HepG2 (cell line): ENCODE measurements around the gene ZDHHC14. TPM values are rescaled to one million over a fixed set of nuclear protein-coding genes. Genes with fewer than 3 reads are reported as not detected.

Experiments used
- ATAC-seq: fragments of 200-7000 bp; cut with Tn5 transposase; 3 replicates; pipeline ENCODE4 v1.9.1; 2020; ENCODE audit warnings: mild to moderate bottlenecking, moderate library complexity
- BruUV-seq: library from RNA; stranded (reverse); fragments of 400-500 nt; replicated peaks from 2 replicates; lab custom pipeline; 2021; lab: Mats Ljungman, UMichigan
- CTCF ChIA-PET: fragments of 300-600 bp; formaldehyde crosslinking; extraction: SDS; loops from one replicate; lab custom pipeline; 2021; ENCODE audit warnings: low total read pairs, inconsistent platforms, low intra/inter-chr PET ratio; lab: Yijun Ruan, JAX
- POLR2A ChIA-PET: fragments of 350-600 bp; sonication (Branson Sonifier 250); formaldehyde crosslinking; loops from one replicate; lab custom pipeline; 2020; ENCODE audit warnings: antibody characterized with exemption, inconsistent platforms; lab: Yijun Ruan, JAX
- DNase-seq: peaks from one replicate; pipeline ENCODE4 v3.0.0-alpha.2; 2015; ENCODE audit warnings: low spot score
- FAIRE-seq: peaks from 3 replicates; lab custom pipeline; 2011; peaks lifted over from hg19 to GRCh38; lab: Jason Lieb, UNC
- H2AFZ ChIP-seq: one replicate; pipeline ENCODE4 v1.6.1; 2011; ENCODE audit warnings: low read length, inconsistent platforms
- H3K27ac ChIP-seq: fragments of 300-600 bp; 3 replicates; pipeline ENCODE4 v1.8.0; 2011; ENCODE audit warnings: mixed run types, mild to moderate bottlenecking, mixed read lengths, low read length, inconsistent platforms; ENCODE audit not compliant: insufficient read depth; ENCODE audit errors: extremely low read length
- H3K27me3 ChIP-seq, 2 experiments: fragments of 200-600 bp in 1 of 2; 2 replicates in 1 of 2; 3 replicates in 1 of 2; pipeline versions ENCODE4 v1.6.0 to v1.8.0; 2011; ENCODE audit warnings: low read length in 2 of 2, mild to moderate bottlenecking in 2 of 2, moderate library complexity in 2 of 2, inconsistent platforms in 1 of 2; ENCODE audit not compliant: insufficient read depth in 2 of 2, control insufficient read depth in 1 of 2
- H3K36me3 ChIP-seq, 2 experiments: fragments of 200-600 bp in 1 of 2; replicated peaks in 1 of 2; 2 replicates in 1 of 2; 3 replicates in 1 of 2; pipeline versions ENCODE4 v1.5.1 to v1.8.0; 2011; ENCODE audit warnings: low read length in 2 of 2, inconsistent platforms in 1 of 2; ENCODE audit not compliant: insufficient read depth in 2 of 2, control insufficient read depth in 1 of 2
- H3K4me1 ChIP-seq: 2 replicates; pipeline ENCODE4 v1.5.1; 2012; ENCODE audit warnings: low read length, inconsistent platforms; ENCODE audit not compliant: insufficient read depth
- H3K4me2 ChIP-seq: 2 replicates; pipeline ENCODE4 v1.6.0; 2011; ENCODE audit warnings: low read depth, low read length, inconsistent platforms
- H3K4me3 ChIP-seq, 3 experiments: fragments of 200-600 bp in 1 of 3; sonication (generic), shearing (Covaris generic) in 1 of 3; replicated peaks in 1 of 3; 2 replicates each; pipeline ENCODE4 v1.5.1; 2011 to 2016; ENCODE audit warnings: low read length in 3 of 3, inconsistent platforms in 2 of 3, low read depth in 2 of 3, mild to moderate bottlenecking in 2 of 3, control low read depth in 1 of 3, mixed read lengths in 1 of 3; ENCODE audit not compliant: insufficient read depth in 1 of 3
- H3K79me2 ChIP-seq: one replicate; pipeline ENCODE4 v1.6.1; 2011; ENCODE audit warnings: low read length, inconsistent platforms; ENCODE audit not compliant: insufficient read depth
- H3K9ac ChIP-seq: 2 replicates; pipeline ENCODE4 v1.6.0; 2011; ENCODE audit warnings: mild to moderate bottlenecking, low read depth, low read length, inconsistent platforms; ENCODE audit not compliant: insufficient read depth
- H3K9me3 ChIP-seq: 2 replicates; pipeline ENCODE4 v1.5.1; 2012; ENCODE audit warnings: mild to moderate bottlenecking, low read length
- H4K20me1 ChIP-seq: 2 replicates; pipeline ENCODE4 v1.6.0; 2011; ENCODE audit warnings: inconsistent platforms, mild to moderate bottlenecking, low read length, moderate library complexity; ENCODE audit not compliant: insufficient read depth
- GATAD2A ChIP-seq: IDR thresholded peaks from 2 replicates; pipeline ENCODE4 v1.6.1; 2016
- HNF4G ChIP-seq, 2 experiments: sonication (generic) in 1 of 2; formaldehyde crosslinking in 1 of 2; IDR thresholded peaks; 2 replicates each; pipeline versions ENCODE4 v1.4.0 to v1.6.1; 2011 to 2020; ENCODE audit warnings: borderline replicate concordance in 2 of 2, low read depth in 2 of 2, mild to moderate bottlenecking in 2 of 2, low read length in 1 of 2, missing genetic modification reagents in 1 of 2, moderate library complexity in 1 of 2
- PHF21A ChIP-seq: sonication (generic); formaldehyde crosslinking; IDR thresholded peaks from 2 replicates; pipeline ENCODE4 v1.5.0; 2020; ENCODE audit warnings: mild to moderate bottlenecking, missing genetic modification reagents
- REPIN1 ChIP-seq: sonication (generic); formaldehyde crosslinking; IDR thresholded peaks from 2 replicates; pipeline ENCODE4 v1.8.0; 2022; ENCODE audit warnings: missing genetic modification reagents, low read depth, mild to moderate bottlenecking, borderline replicate concordance
- TCF12 ChIP-seq, 2 experiments: fragments of 450-650 bp in 1 of 2; sonication (generic) in 1 of 2; formaldehyde crosslinking in 1 of 2; IDR thresholded peaks; 2 replicates each; pipeline versions ENCODE4 v1.6.1 to v1.8.0; 2017 to 2022; ENCODE audit warnings: antibody characterized with exemption in 1 of 2, mild to moderate bottlenecking in 1 of 2, missing genetic modification reagents in 1 of 2, moderate library complexity in 1 of 2
- ZMYM3 ChIP-seq: sonication (generic); formaldehyde crosslinking; IDR thresholded peaks from 2 replicates; pipeline ENCODE4 v1.5.1; 2020; ENCODE audit warnings: mild to moderate bottlenecking, missing genetic modification reagents
- ZNF350 ChIP-seq: sonication (generic); formaldehyde crosslinking; IDR thresholded peaks from 2 replicates; pipeline ENCODE4 v1.4.0; 2020; ENCODE audit warnings: mild to moderate bottlenecking, low read depth, missing genetic modification reagents, borderline replicate concordance
- ZNF430 ChIP-seq: sonication (generic); formaldehyde crosslinking; IDR thresholded peaks from 2 replicates; pipeline ENCODE4 v1.9.0; 2021; ENCODE audit warnings: mild to moderate bottlenecking, missing genetic modification reagents
- ZNF503 ChIP-seq: sonication (generic); formaldehyde crosslinking; IDR thresholded peaks from 2 replicates; pipeline ENCODE4 v1.4.0; 2020; ENCODE audit warnings: missing genetic modification reagents
- ZNF598 ChIP-seq: sonication (generic); formaldehyde crosslinking; IDR thresholded peaks from 2 replicates; pipeline ENCODE4 v1.5.1; 2020; ENCODE audit warnings: mild to moderate bottlenecking, missing genetic modification reagents, borderline replicate concordance
- WGBS: methylation state at CpG from one replicate; pipeline ENCODE4 v1.1.6; 2017; ENCODE audit warnings: low lambda C conversion rate; 5-methylcytosine and 5-hydroxymethylcytosine counted together
- in situ Hi-C: cut with HindIII; loops from 2 replicates; pipeline ENCODE4 v1.10.0; 2017; ENCODE audit warnings: low pct_unique_long_range_greater_than_20kb; ENCODE audit not compliant: extremely low pct_ligation_motif_present
- intact Hi-C: fragments of 100-400 bp; cut with micrococcal nuclease; formaldehyde crosslinking; loops from one replicate; pipeline ENCODE4 v1.10.0; 2022; ENCODE audit not compliant: unreplicated experiment
- polyA plus RNA-seq, 8 experiments: library from polyadenylated mRNA; depleted of rRNA in 3 of 8; stranded (reverse) in 7 of 8; unstranded in 1 of 8; fragments of >200 nt; fragmentation: Illumina TruSeq in 4 of 8; extraction: Trizol in 4 of 8; gene quantifications; 2 replicates each; pipeline versions ENCODE4 v1.2.1 to v1.2.3, GENCODE V29; 2011 to 2016; ENCODE audit warnings: low read depth in 4 of 8, missing spikeins in 1 of 8, mixed read lengths in 1 of 8; ENCODE audit not compliant: insufficient read depth in 1 of 8
- total RNA-seq, 5 experiments: library from RNA; depleted of rRNA; stranded (reverse); fragments of >200 nt; fragmentation: Illumina TruSeq; extraction: Trizol; gene quantifications; 2 replicates each; pipeline ENCODE4 v1.2.3, GENCODE V29; 2016; ENCODE audit warnings: low read depth in 1 of 5
- TF ChIP-seq, protein P1 (sequence below): sonication (generic); formaldehyde crosslinking; IDR thresholded peaks from 2 replicates; pipeline ENCODE4 v1.9.0; 2021; ENCODE audit warnings: missing genetic modification reagents, mild to moderate bottlenecking, borderline replicate concordance
- TF ChIP-seq, protein P2 (sequence below): sonication (generic); formaldehyde crosslinking; IDR thresholded peaks from 2 replicates; pipeline ENCODE4 v1.5.0; 2020; ENCODE audit warnings: mild to moderate bottlenecking, missing genetic modification reagents, moderate library complexity

Gene ZDHHC14
- total and polyA plus RNA-seq, 2 of the 13 experiments (the other 11 are each of a cell fraction or from before 2014, with no cell fraction given), result 3.7 to 9.5 TPM

DNA sequence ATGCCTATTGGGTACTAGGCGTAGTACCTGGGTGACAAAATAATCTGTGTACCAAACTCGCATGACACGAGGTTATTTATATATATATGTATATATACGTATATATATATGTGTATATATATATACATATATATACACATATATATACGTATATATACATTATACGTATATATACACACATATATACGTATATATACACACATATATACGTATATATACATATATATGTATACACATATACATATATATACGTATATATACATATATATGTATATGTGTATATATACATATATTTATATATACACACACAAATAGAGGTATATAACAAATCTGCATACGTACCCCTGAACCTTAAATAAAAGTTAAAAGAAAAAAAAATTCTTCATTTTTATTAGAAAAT lies 103.2 kb downstream of the ZDHHC14 start:
- no TSS peak for BruUV-seq
- Histone ChIP-seq H3K36me3 (no peaks in the 10 kb centered on the region), H3K27me3 (no peaks in the 10 kb centered on the region), H3K4me1 (peaks cover 9% of the 10 kb centered on the region; the same call in 1 of the 2 replicates), H3K9ac (no peak overlapping the region), H3K4me3 (no peak overlapping the region), H4K20me1 (no peaks in the 10 kb centered on the region), H2AFZ (no peak overlapping the region), H3K4me2 (no peak overlapping the region), H3K9me3 (no peaks in the 10 kb centered on the region), H3K79me2 (no peaks in the 10 kb centered on the region), H3K27ac (no peak overlapping the region)
- FAIRE-seq (no peak), ATAC-seq (no peak), DNase-seq (no peak)
- WGBS, result 90% methylated on average over 10 of the region's 10 CpGs
- no peak for TF ChIP-seq PHF21A (CRISPR knock-in tag)
- no peak for TF ChIP-seq REPIN1 (CRISPR knock-in tag)
- no peak for TF ChIP-seq ZMYM3 (CRISPR knock-in tag)
- TF ChIP-seq ZNF598 (CRISPR knock-in tag), result no peak
- no peak for TF ChIP-seq ZNF430 (CRISPR knock-in tag)
- TF ChIP-seq TCF12 (IDR thresholded peaks at IDR 0.05), result no peak
- no peak for TF ChIP-seq TCF12 (CRISPR knock-in tag; IDR thresholded peaks at IDR 0.05)
- in situ Hi-C loops (no loop called here), intact Hi-C loops (no loop called here)
- ChIA-PET POLR2A (interaction anchor here (1.5 kb wide), 1 partner anchor 102 kb away, joined by 3 read pairs; no protein-coding TSS in a partner anchor), CTCF (no interaction called here)

DNA sequence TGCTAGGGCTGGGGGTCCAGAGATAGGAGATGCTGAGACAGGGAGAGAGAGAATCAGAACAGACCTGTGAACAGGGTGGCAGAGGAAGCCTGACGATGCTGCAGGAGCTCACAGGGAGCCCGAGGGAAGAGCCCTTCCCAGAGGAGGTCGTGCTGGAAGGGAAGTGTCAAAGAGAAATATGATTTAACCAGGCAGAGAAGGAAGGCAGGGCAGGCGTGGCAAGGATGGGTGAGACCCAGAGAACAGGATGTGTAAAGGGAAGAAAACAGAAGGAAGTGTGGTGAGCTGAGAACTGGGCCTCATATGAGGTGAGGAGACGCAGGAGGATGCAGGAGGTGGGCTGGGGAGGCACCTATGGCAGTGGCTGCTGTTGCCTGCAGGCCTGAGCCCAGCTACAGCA lies 105.6 kb downstream of the ZDHHC14 start:
- no peaks in the 10 kb centered on the region for H3K27me3 ChIP-seq
- DNase-seq, result no peak
- H3K4me3 ChIP-seq, result no peak overlapping the region
- no peaks in the 10 kb centered on the region for H3K36me3 ChIP-seq
- ChIA-PET CTCF (no interaction called here), POLR2A (no interaction called here)
- no peak overlapping the region for H2AFZ ChIP-seq
- peak; percentile 23; the same call in 1 of the 3 replicates for ATAC-seq
- H4K20me1 ChIP-seq, result no peaks in the 10 kb centered on the region
- no peak overlapping the region for H3K27ac ChIP-seq
- BruUV-seq, result no TSS peak
- H3K9ac ChIP-seq, result no peak overlapping the region
- in situ Hi-C loops (no loop called here), intact Hi-C loops (no loop called here)
- no peaks in the 10 kb centered on the region for H3K4me1 ChIP-seq
- no peaks in the 10 kb centered on the region for H3K79me2 ChIP-seq
- H3K9me3 ChIP-seq, result no peaks in the 10 kb centered on the region
- H3K4me2 ChIP-seq, result no peak overlapping the region
- FAIRE-seq, result no peak
- WGBS, result 67% methylated on average over 5 of the region's 5 CpGs
- no peak for TF ChIP-seq GATAD2A
- TF ChIP-seq ZNF350 (CRISPR knock-in tag), result no peak
- TF ChIP-seq, protein P1, sequence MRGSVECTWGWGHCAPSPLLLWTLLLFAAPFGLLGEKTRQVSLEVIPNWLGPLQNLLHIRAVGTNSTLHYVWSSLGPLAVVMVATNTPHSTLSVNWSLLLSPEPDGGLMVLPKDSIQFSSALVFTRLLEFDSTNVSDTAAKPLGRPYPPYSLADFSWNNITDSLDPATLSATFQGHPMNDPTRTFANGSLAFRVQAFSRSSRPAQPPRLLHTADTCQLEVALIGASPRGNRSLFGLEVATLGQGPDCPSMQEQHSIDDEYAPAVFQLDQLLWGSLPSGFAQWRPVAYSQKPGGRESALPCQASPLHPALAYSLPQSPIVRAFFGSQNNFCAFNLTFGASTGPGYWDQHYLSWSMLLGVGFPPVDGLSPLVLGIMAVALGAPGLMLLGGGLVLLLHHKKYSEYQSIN (CRISPR knock-in tag), result no peak
- TF ChIP-seq, protein P2, sequence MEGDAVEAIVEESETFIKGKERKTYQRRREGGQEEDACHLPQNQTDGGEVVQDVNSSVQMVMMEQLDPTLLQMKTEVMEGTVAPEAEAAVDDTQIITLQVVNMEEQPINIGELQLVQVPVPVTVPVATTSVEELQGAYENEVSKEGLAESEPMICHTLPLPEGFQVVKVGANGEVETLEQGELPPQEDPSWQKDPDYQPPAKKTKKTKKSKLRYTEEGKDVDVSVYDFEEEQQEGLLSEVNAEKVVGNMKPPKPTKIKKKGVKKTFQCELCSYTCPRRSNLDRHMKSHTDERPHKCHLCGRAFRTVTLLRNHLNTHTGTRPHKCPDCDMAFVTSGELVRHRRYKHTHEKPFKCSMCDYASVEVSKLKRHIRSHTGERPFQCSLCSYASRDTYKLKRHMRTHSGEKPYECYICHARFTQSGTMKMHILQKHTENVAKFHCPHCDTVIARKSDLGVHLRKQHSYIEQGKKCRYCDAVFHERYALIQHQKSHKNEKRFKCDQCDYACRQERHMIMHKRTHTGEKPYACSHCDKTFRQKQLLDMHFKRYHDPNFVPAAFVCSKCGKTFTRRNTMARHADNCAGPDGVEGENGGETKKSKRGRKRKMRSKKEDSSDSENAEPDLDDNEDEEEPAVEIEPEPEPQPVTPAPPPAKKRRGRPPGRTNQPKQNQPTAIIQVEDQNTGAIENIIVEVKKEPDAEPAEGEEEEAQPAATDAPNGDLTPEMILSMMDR (CRISPR knock-in tag), result no peak
- TF ChIP-seq HNF4G (IDR thresholded peaks at IDR 0.05; ENCODE audit: borderline replicate concordance, low read depth, low read length), result no peak
- TF ChIP-seq HNF4G (CRISPR knock-in tag; IDR thresholded peaks at IDR 0.05; ENCODE audit: borderline replicate concordance, low read depth), result no peak
- TF ChIP-seq ZNF503 (CRISPR knock-in tag), result no peak
